Measurements from ENCODE around the gene FAIM.
"Not testable (repeated sequence)": the region's sequence is repeated elsewhere in the genome, so short reads cannot be mapped to it uniquely, and the experiment has no call there.

FAIM gene

GRCh38 chr3:138567403-138567802 is 41.2 kb upstream of the FAIM start:
- no peak for TF ChIP-seq CTCF (conservative IDR thresholded peaks at IDR 0.05; ENCODE audit: low read depth, low read length)
- H3K4me3 ChIP-seq (IDR thresholded peaks at IDR 0.05; ENCODE audit: insufficient read depth, low read depth, low read length) = no peak overlapping the region
- H3K27me3 ChIP-seq (ENCODE audit: insufficient read depth, low read depth) = no peaks in the 10 kb centered on the region
- H3K9ac ChIP-seq = no peak overlapping the region
- no peak overlapping the region for H3K4me2 ChIP-seq
- H3K79me2 ChIP-seq (ENCODE audit: insufficient read depth, low read depth) = no peaks in the 10 kb centered on the region
- H4K20me1 ChIP-seq (ENCODE audit: insufficient read depth) = no peaks in the 10 kb centered on the region
- H2AFZ ChIP-seq (ENCODE audit: low read depth) = no peak overlapping the region
- no peak overlapping the region for H3K27ac ChIP-seq
- H3K36me3 ChIP-seq (ENCODE audit: insufficient read depth) = no peaks in the 10 kb centered on the region
- peaks cover 38% of the 10 kb centered on the region for H3K4me1 ChIP-seq (ENCODE audit: low read depth, poor library complexity, severe bottlenecking)

- Histone ChIP-seq H3K4me3 (IDR thresholded peaks at IDR 0.05; ENCODE audit: insufficient read depth, low read depth, low read length) (no peak overlapping the region), H3K4me1 (ENCODE audit: low read depth, poor library complexity, severe bottlenecking) (peaks cover 27% of the 10 kb centered on the region), H4K20me1 (ENCODE audit: insufficient read depth) (no peaks in the 10 kb centered on the region), H3K4me2 (no peak overlapping the region), H3K36me3 (ENCODE audit: insufficient read depth) (no peaks in the 10 kb centered on the region), H3K27me3 (ENCODE audit: insufficient read depth, low read depth) (no peaks in the 10 kb centered on the region), H3K27ac (no peak overlapping the region), H3K9ac (no peak overlapping the region), H3K79me2 (ENCODE audit: insufficient read depth, low read depth) (no peaks in the 10 kb centered on the region), H2AFZ (ENCODE audit: low read depth) (no peak overlapping the region)
- TF ChIP-seq CTCF (conservative IDR thresholded peaks at IDR 0.05; ENCODE audit: low read depth, low read length) = no peak
Measured at GRCh38 chr3:138569090-138569489, 39.5 kb upstream of the FAIM start.

- not testable (repeated sequence) for H3K4me2 ChIP-seq; H3K27me3 ChIP-seq (ENCODE audit: insufficient read depth, low read depth); H3K27ac ChIP-seq; H4K20me1 ChIP-seq (ENCODE audit: insufficient read depth); H2AFZ ChIP-seq (ENCODE audit: low read depth); H3K4me3 ChIP-seq (IDR thresholded peaks at IDR 0.05; ENCODE audit: insufficient read depth, low read depth, low read length); H3K9ac ChIP-seq; H3K79me2 ChIP-seq (ENCODE audit: insufficient read depth, low read depth); H3K36me3 ChIP-seq (ENCODE audit: insufficient read depth)
- peaks cover 27% of the 10 kb centered on the region for H3K4me1 ChIP-seq (ENCODE audit: low read depth, poor library complexity, severe bottlenecking)
Measured at GRCh38 chr3:138569624-138570023, 38.9 kb upstream of the FAIM start.

- H3K27ac ChIP-seq = no peak overlapping the region
- no peak for TF ChIP-seq CTCF (conservative IDR thresholded peaks at IDR 0.05; ENCODE audit: low read depth, low read length)
Measured at GRCh38 chr3:138573138-138573537, 35.4 kb upstream of the FAIM start.

GRCh38 chr3:138578141-138578540 is 30.4 kb upstream of the FAIM start:
- H3K4me2 ChIP-seq = peak overlapping the region; percentile 58

More at GRCh38 chr3:138573138-138573537, 35.4 kb upstream of the FAIM start:
- no peaks in the 10 kb centered on the region for H3K79me2 ChIP-seq (ENCODE audit: insufficient read depth, low read depth)
- no peak overlapping the region for H3K4me3 ChIP-seq (IDR thresholded peaks at IDR 0.05; ENCODE audit: insufficient read depth, low read depth, low read length)
- no peak overlapping the region for H2AFZ ChIP-seq (ENCODE audit: low read depth)
- H3K4me2 ChIP-seq = no peak overlapping the region
- H3K27me3 ChIP-seq (ENCODE audit: insufficient read depth, low read depth) = no peaks in the 10 kb centered on the region
- H3K36me3 ChIP-seq (ENCODE audit: insufficient read depth) = no peaks in the 10 kb centered on the region
- H3K4me1 ChIP-seq (ENCODE audit: low read depth, poor library complexity, severe bottlenecking) = peaks cover 38% of the 10 kb centered on the region
- no peak overlapping the region for H3K9ac ChIP-seq
- H4K20me1 ChIP-seq (ENCODE audit: insufficient read depth) = no peaks in the 10 kb centered on the region

More at GRCh38 chr3:138578141-138578540, 30.4 kb upstream of the FAIM start:
- Histone ChIP-seq H3K27me3 (ENCODE audit: insufficient read depth, low read depth) (no peaks in the 10 kb centered on the region), H3K4me1 (ENCODE audit: low read depth, poor library complexity, severe bottlenecking) (peaks cover 42% of the 10 kb centered on the region), H3K4me3 (IDR thresholded peaks at IDR 0.05; ENCODE audit: insufficient read depth, low read depth, low read length) (no peak overlapping the region), H3K36me3 (ENCODE audit: insufficient read depth) (no peaks in the 10 kb centered on the region), H3K79me2 (ENCODE audit: insufficient read depth, low read depth) (no peaks in the 10 kb centered on the region; the same call in 1 of the 2 replicates), H4K20me1 (ENCODE audit: insufficient read depth) (no peaks in the 10 kb centered on the region), H3K27ac (peak overlapping the region; percentile 51), H3K9ac (peak overlapping the region; percentile 1; the same call in 1 of the 2 replicates), H2AFZ (ENCODE audit: low read depth) (no peak overlapping the region)
- TF ChIP-seq CTCF (conservative IDR thresholded peaks at IDR 0.05; ENCODE audit: low read depth, low read length) = no peak
